ENCODE results near the gene ERGIC3.

DNA sequence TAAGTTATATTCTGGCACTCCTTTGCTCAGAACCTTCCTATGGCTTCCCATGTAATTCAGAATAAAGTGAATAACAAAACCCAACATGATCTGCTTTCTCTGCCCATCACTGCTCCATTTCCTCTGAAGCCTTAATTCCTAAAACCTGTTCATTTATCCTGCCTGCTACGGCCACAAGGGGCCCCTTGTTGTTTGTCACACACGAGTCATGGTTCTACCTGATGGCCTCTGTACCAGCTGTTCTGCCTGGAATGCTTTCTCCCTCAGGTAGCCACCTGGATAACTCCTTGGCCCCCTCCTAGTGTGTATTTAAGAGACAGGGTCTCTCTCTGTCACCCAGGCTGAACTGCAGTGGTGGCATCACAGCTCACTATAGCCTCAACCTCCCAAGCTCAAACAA lies 26.8 kb downstream of the ERGIC3 start:
- no peak for TF ChIP-seq JUN (IDR thresholded peaks at IDR 0.05; ENCODE audit: borderline replicate concordance, insufficient read depth, insufficient read length, low read depth)
- TF ChIP-seq POLR2A (IDR thresholded peaks at IDR 0.05; ENCODE audit: low read depth, low read length): no peak
- TF ChIP-seq, protein P1, sequence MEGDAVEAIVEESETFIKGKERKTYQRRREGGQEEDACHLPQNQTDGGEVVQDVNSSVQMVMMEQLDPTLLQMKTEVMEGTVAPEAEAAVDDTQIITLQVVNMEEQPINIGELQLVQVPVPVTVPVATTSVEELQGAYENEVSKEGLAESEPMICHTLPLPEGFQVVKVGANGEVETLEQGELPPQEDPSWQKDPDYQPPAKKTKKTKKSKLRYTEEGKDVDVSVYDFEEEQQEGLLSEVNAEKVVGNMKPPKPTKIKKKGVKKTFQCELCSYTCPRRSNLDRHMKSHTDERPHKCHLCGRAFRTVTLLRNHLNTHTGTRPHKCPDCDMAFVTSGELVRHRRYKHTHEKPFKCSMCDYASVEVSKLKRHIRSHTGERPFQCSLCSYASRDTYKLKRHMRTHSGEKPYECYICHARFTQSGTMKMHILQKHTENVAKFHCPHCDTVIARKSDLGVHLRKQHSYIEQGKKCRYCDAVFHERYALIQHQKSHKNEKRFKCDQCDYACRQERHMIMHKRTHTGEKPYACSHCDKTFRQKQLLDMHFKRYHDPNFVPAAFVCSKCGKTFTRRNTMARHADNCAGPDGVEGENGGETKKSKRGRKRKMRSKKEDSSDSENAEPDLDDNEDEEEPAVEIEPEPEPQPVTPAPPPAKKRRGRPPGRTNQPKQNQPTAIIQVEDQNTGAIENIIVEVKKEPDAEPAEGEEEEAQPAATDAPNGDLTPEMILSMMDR (IDR thresholded peaks at IDR 0.05; ENCODE audit: extremely low read depth in 1 of 2, insufficient read depth in 1 of 2, low read depth in 1 of 2, low read length in 2 of 2): peak; percentile 3 to 15
- no peak for TF ChIP-seq GATA2 (IDR thresholded peaks at IDR 0.05; ENCODE audit: insufficient read depth, insufficient read length, low read depth, low read length)
- no peak for TF ChIP-seq EZH2 (IDR thresholded peaks at IDR 0.05; ENCODE audit: borderline replicate concordance, low read depth, low read length, severe bottlenecking)
- TF ChIP-seq MYC (IDR thresholded peaks at IDR 0.05; ENCODE audit: low read depth, low read length): no peak
- TF ChIP-seq POLR2AphosphoS5 (IDR thresholded peaks at IDR 0.05; ENCODE audit: insufficient read depth, low read depth, low read length): no peak
- TF ChIP-seq MAX (IDR thresholded peaks at IDR 0.05; ENCODE audit: insufficient read depth, insufficient read length): no peak
- TF ChIP-seq FOS (IDR thresholded peaks at IDR 0.05; ENCODE audit: borderline replicate concordance, insufficient read depth, low read length): no peak
